BJ (cell line): ENCODE data around the gene OR2A12. TPM values are rescaled to one million over a fixed set of nuclear protein-coding genes. Genes with fewer than 3 reads are reported as not detected.

Source experiments
- CTCF ChIA-PET: fragments of 350-600 bp; formaldehyde crosslinking; extraction: SDS; loops from one replicate; lab custom pipeline; 2021; ENCODE audit warnings: antibody characterized with exemption, inconsistent platforms; lab: Yijun Ruan, JAX
- POLR2A ChIA-PET: fragments of 300-600 bp; sonication (Branson Sonifier 250); formaldehyde crosslinking; extraction: SDS; loops from one replicate; lab custom pipeline; 2021; ENCODE audit warnings: antibody characterized with exemption; lab: Charles Lee
- DNase-seq: peaks from one replicate; pipeline ENCODE4 v3.0.0-alpha.2; 2011; ENCODE audit warnings: low read depth
- H3K27me3 ChIP-seq: 2 replicates; pipeline ENCODE4 v1.6.0; 2011; ENCODE audit warnings: low read length; ENCODE audit not compliant: control insufficient read depth, insufficient read depth
- H3K36me3 ChIP-seq: 2 replicates; pipeline ENCODE4 v1.5.1; 2011; ENCODE audit warnings: low read length; ENCODE audit not compliant: control insufficient read depth, insufficient read depth
- H3K4me3 ChIP-seq: 2 replicates; pipeline ENCODE4 v1.5.1; 2011; ENCODE audit warnings: low read depth, mild to moderate bottlenecking, control low read depth, low read length
- CTCF ChIP-seq: IDR thresholded peaks from 2 replicates; pipeline ENCODE4 v1.5.1; 2011; ENCODE audit warnings: low read depth, mild to moderate bottlenecking, control low read depth, inconsistent platforms, low read length, moderate library complexity; ENCODE audit not compliant: insufficient read depth
- polyA plus RNA-seq: library from polyadenylated mRNA; depleted of rRNA; stranded (reverse); fragments of >200 nt; gene quantifications from 2 replicates; pipeline ENCODE4 v1.2.3, GENCODE V29; 2011; rRNA removed
- small RNA-seq: library from RNA; depleted of rRNA; stranded (forward); fragments of <200 nt; gene quantifications from one replicate; pipeline ENCODE3, GENCODE V24; 2012; ENCODE audit warnings: low replicate concordance, low read depth; ENCODE audit not compliant: insufficient read length

Gene OR2A12
- polyA plus RNA-seq, 1 experiment: not detected

DNA sequence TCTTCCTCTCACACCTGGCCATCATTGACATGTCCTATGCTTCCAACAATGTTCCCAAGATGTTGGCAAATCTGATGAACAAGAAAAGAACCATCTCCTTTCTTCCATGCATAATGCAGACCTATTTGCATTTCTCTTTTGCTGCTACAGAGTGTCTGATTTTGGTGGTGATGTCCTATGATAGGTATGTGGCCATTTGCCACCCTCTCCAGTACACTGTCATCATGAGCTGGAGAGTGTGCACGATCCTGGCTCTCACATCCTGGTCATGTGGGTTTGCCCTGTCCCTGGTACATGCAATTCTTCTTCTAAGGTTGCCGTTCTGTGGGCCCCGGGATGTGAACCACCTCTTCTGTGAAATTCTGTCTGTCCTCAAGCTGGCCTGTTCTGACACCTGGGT is 56.1 kb downstream of the OR2A12 start:
- Histone ChIP-seq H3K4me3 (no peak overlapping the region), H3K36me3 (no peaks in the 10 kb centered on the region), H3K27me3 (no peaks in the 10 kb centered on the region)
- DNase-seq: no peak
- no peak for TF ChIP-seq CTCF
- POLR2A ChIA-PET: no interaction called here
- CTCF ChIA-PET: interaction anchor here (2.3 kb wide), 1 partner anchor 14 kb away, joined by 7 read pairs; no protein-coding TSS in a partner anchor

DNA sequence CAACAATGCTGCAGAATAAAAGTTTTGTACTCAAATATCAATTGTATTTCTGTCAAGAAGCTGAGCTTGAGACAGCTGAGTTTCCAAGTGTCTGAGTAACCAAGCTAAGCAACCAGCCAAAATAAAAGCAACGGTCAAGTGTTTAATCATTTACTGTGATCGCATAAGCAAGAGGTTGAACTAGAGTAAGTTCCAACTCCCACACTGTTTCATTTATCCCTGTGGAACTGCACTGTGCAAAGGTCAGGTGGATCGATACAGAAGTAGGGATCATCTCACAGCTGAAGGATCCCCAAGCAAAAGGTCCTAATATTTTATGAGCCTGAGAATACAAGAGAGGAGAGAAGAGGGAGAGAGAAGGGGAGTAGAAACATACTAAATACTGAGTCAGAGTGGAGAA is 58.3 kb downstream of the OR2A12 start:
- POLR2A ChIA-PET: no interaction called here
- TF ChIP-seq CTCF: no peak
- H3K4me3 ChIP-seq: no peak overlapping the region
- H3K36me3 ChIP-seq: no peaks in the 10 kb centered on the region
- CTCF ChIA-PET: interaction anchor here (1.0 to 1.2 kb wide), 2 partner anchors 17 to 33 kb away, joined by 3 read pairs; no protein-coding TSS in a partner anchor
- DNase-seq: no peak
- H3K27me3 ChIP-seq: no peaks in the 10 kb centered on the region

GRCh38 chr7:144148224-144148827 is 62.2 kb downstream of the OR2A12 start:
- CTCF ChIA-PET: no interaction called here
- POLR2A ChIA-PET: no interaction called here
- H3K27me3 ChIP-seq: no peaks in the 10 kb centered on the region
- TF ChIP-seq CTCF: no peak
- H3K4me3 ChIP-seq: no peak overlapping the region
- H3K36me3 ChIP-seq: no peaks in the 10 kb centered on the region
- DNase-seq: no peak

Small RNA genes within 50 kb of the gene (small RNA-seq; reads per million reads assigned to genes)
- gene OR2A41P: not detected

Other genes with a start within 250 kb of the OR2A12 start
- gene TCAF1, start 184.1 kb upstream of the OR2A12 start, polyA plus RNA-seq: 39.9 and 55.2 TPM in 2 replicates
- not detected in 2 replicates for gene OR2F2, start 151.0 kb upstream of the OR2A12 start, polyA plus RNA-seq
- not detected in 2 replicates for gene OR2F1, start 131.4 kb upstream of the OR2A12 start, polyA plus RNA-seq
- gene OR6B1, start 86.0 kb upstream of the OR2A12 start, polyA plus RNA-seq: not detected in 2 replicates
- gene OR2A5, start 37.3 kb upstream of the OR2A12 start, polyA plus RNA-seq: not detected in 2 replicates
- gene OR2A25, start 16.5 kb upstream of the OR2A12 start, polyA plus RNA-seq: not detected in 2 replicates
- gene OR2A2, start 23.3 kb downstream of the OR2A12 start, polyA plus RNA-seq: not detected in 2 replicates
- not detected in 2 replicates for gene OR2A14, start 36.9 kb downstream of the OR2A12 start, polyA plus RNA-seq
- gene CTAGE4, start 97.2 kb downstream of the OR2A12 start, polyA plus RNA-seq: 0.91 and 0.98 TPM in 2 replicates
- 0.37 and 0.91 TPM in 2 replicates for gene ARHGEF35, start 109.6 kb downstream of the OR2A12 start, polyA plus RNA-seq
- 0.02 TPM in 1 of 2 replicates, not detected in the other for gene OR2A42, start 153.3 kb downstream of the OR2A12 start, polyA plus RNA-seq
- gene OR2A7, start 178.5 kb downstream of the OR2A12 start, polyA plus RNA-seq: 0.53 and 0.86 TPM in 2 replicates
- gene CTAGE8, start 183.0 kb downstream of the OR2A12 start, polyA plus RNA-seq: 0.21 and 0.54 TPM in 2 replicates
- gene OR2A1, start 226.1 kb downstream of the OR2A12 start, polyA plus RNA-seq: 0.13 TPM in 1 of 2 replicates, not detected in the other